HG02870 (cell line): ENCODE measurements around the gene OSTC.

ENCODE experiments used
- ATAC-seq: cut with Tn5 transposase; IDR thresholded peaks from one replicate; pipeline ENCODE4 v1.9.1; 2021; ENCODE audit warnings: mild to moderate bottlenecking, moderate library complexity; ENCODE audit not compliant: unreplicated experiment

The OSTC gene

GRCh38 chr4:108650212-108651013, at the start of gene OSTC:
TSS of gene OSTC (plus strand) at chr4:108650599. CDS start at chr4:108650656, 57 bp downstream.
- peak; percentile 87 for ATAC-seq

- ATAC-seq = no peak
Observed at GRCh38 chr4:108601106-108601505, 49.3 kb upstream of the OSTC start.

GRCh38 chr4:108601532-108601931, 48.9 kb upstream of the OSTC start:
- no peak for ATAC-seq

GRCh38 chr4:108602163-108602562, 48.2 kb upstream of the OSTC start:
- ATAC-seq = no peak

- ATAC-seq = no peak
Observed at GRCh38 chr4:108607079-108607815, 43.2 kb upstream of the OSTC start.

GRCh38 chr4:108611365-108611764, 39.0 kb upstream of the OSTC start:
- no peak for ATAC-seq

GRCh38 chr4:108612365-108612764, 38.0 kb upstream of the OSTC start:
- no peak for ATAC-seq

GRCh38 chr4:108619372-108620100, 30.9 kb upstream of the OSTC start:
- peak; percentile 5 for ATAC-seq

- peak; percentile 100 for ATAC-seq
Observed at GRCh38 chr4:108620101-108620932, 30.1 kb upstream of the OSTC start, which contains the start of gene RPL34. TSS of gene RPL34 (plus strand) at chr4:108620576. CDS start at chr4:108621960, 1,384 bp downstream.

- ATAC-seq = peak; percentile 7
Observed at GRCh38 chr4:108620933-108621905, 29.2 kb upstream of the OSTC start.

GRCh38 chr4:108622022-108622421, 28.4 kb upstream of the OSTC start:
- no peak for ATAC-seq

- ATAC-seq = no peak
Observed at GRCh38 chr4:108622828-108623227, 27.6 kb upstream of the OSTC start.

GRCh38 chr4:108624263-108625056, 25.9 kb upstream of the OSTC start:
- ATAC-seq = no peak

GRCh38 chr4:108626056-108626455, 24.3 kb upstream of the OSTC start:
- no peak for ATAC-seq

- ATAC-seq = no peak
Observed at GRCh38 chr4:108628411-108628810, 22.0 kb upstream of the OSTC start.

GRCh38 chr4:108635070-108635655, 15.2 kb upstream of the OSTC start:
- ATAC-seq = no peak

- no peak for ATAC-seq
Observed at GRCh38 chr4:108636246-108636645, 14.2 kb upstream of the OSTC start.

- ATAC-seq = no peak
Observed at GRCh38 chr4:108637856-108638255, 12.5 kb upstream of the OSTC start.
